Left renal pelvis (tissue), 4 donors: Measurements from ENCODE around the gene HNRNPA3. TPM values are rescaled to one million over a fixed set of nuclear protein-coding genes. Genes with fewer than 3 reads are reported as not detected.
"Not testable (repeated sequence)": the region's sequence is repeated elsewhere in the genome, so short reads cannot be mapped to it uniquely, and the experiment has no call there.

Experiments used
- DNase-seq, 4 donors: peaks; one replicate each; pipeline ENCODE4 v3.0.0-alpha.2; 2013; ENCODE audit warnings: low read depth in 4 of 4, low spot score in 3 of 4
- polyA plus RNA-seq, 4 donors: library from polyadenylated mRNA; unstranded; fragments of 120-200 nt; gene quantifications; one replicate each; pipeline ENCODE4 v1.2.1, GENCODE V29; 2013; ENCODE audit not compliant: insufficient read length in 4 of 4

Gene HNRNPA3
- polyA plus RNA-seq, 4 donors: 502 to 720 (median 604) TPM

- DNase-seq: no peak
Observed at GRCh38 chr2:177229442-177230242, 17.0 kb downstream of the HNRNPA3 start.

- DNase-seq: no peak
Observed at GRCh38 chr2:177231270-177231669, 18.7 kb downstream of the HNRNPA3 start.

GRCh38 chr2:177232098-177232704, 19.6 kb downstream of the HNRNPA3 start:
- no peak for DNase-seq

- no peak for DNase-seq
Observed at GRCh38 chr2:177234267-177234666, 21.7 kb downstream of the HNRNPA3 start.

- no peak for DNase-seq
Observed at GRCh38 chr2:177235855-177236437, 23.4 kb downstream of the HNRNPA3 start.

GRCh38 chr2:177237932-177238331, 25.3 kb downstream of the HNRNPA3 start:
- no peak for DNase-seq

- no peak for DNase-seq
Observed at GRCh38 chr2:177239053-177239452, 26.5 kb downstream of the HNRNPA3 start.

- no peak for DNase-seq
Observed at GRCh38 chr2:177239932-177240630, 27.5 kb downstream of the HNRNPA3 start.

GRCh38 chr2:177241711-177242120, 29.1 kb downstream of the HNRNPA3 start:
- DNase-seq: no peak

- DNase-seq: no peak
Observed at GRCh38 chr2:177242121-177242987, 29.8 kb downstream of the HNRNPA3 start.

GRCh38 chr2:177243073-177243472, 30.5 kb downstream of the HNRNPA3 start:
- no peak for DNase-seq

- no peak for DNase-seq
Observed at GRCh38 chr2:177243476-177243875, 30.9 kb downstream of the HNRNPA3 start.

GRCh38 chr2:177244244-177244771, 31.7 kb downstream of the HNRNPA3 start:
- no peak for DNase-seq

GRCh38 chr2:177245010-177245422, 32.4 kb downstream of the HNRNPA3 start:
- no peak for DNase-seq

- DNase-seq: no peak
Observed at GRCh38 chr2:177246000-177246399, 33.4 kb downstream of the HNRNPA3 start.

- DNase-seq: not testable (repeated sequence)
Observed at GRCh38 chr2:177246523-177247030, 34.0 kb downstream of the HNRNPA3 start.

- DNase-seq: no peak
Observed at GRCh38 chr2:177247693-177248262, 35.2 kb downstream of the HNRNPA3 start.

GRCh38 chr2:177249038-177249437, 36.4 kb downstream of the HNRNPA3 start:
- DNase-seq: no peak

- no peak for DNase-seq
Observed at GRCh38 chr2:177250461-177250860, 37.9 kb downstream of the HNRNPA3 start.
